Stimulated activated CD8-positive, alpha-beta memory T cell treated with anti-CD3 and anti-CD28 coated beads, Interleukin-4, amount 100 ng/mL, for 24 hours (primary cell): ENCODE results near the gene USP17L22.
"Not testable (repeated sequence)": the region's sequence is repeated elsewhere in the genome, so short reads cannot be mapped to it uniquely, and the experiment has no call there.

ENCODE experiments used
- DNase-seq: peaks from one replicate; pipeline ENCODE4 v3.0.0-alpha.2; 2020; ENCODE audit warnings: low read depth

USP17L22 gene, protein sequence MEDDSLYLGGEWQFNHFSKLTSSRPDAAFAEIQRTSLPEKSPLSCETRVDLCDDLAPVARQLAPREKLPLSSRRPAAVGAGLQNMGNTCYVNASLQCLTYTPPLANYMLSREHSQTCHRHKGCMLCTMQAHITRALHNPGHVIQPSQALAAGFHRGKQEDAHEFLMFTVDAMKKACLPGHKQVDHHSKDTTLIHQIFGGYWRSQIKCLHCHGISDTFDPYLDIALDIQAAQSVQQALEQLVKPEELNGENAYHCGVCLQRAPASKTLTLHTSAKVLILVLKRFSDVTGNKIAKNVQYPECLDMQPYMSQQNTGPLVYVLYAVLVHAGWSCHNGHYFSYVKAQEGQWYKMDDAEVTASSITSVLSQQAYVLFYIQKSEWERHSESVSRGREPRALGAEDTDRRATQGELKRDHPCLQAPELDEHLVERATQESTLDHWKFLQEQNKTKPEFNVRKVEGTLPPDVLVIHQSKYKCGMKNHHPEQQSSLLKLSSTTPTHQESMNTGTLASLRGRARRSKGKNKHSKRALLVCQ

DNA sequence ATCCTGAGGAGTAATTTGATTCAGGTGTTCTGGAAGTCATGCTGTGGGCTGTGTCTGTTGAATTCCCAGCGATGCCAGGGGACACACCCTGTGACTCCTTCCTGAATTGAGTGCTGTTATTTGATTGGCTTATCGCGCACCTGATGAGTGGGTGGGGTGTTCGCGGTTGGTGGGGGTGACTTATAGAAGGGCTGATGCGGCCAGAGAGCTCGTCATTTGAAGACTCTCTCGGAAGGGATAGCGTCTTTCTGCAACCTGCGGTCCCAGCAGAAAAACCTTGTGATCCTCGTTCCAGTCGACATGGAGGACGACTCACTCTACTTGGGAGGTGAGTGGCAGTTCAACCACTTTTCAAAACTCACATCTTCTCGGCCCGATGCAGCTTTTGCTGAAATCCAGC is at the start of gene USP17L22:
Gene USP17L22 (plus strand): TSS at position 301 of the 400 bp plus-strand sequence. CDS start 0 bp downstream, at position 301.
- DNase-seq = not testable (repeated sequence)

GRCh38 chr4:9219852-9220251 is 47.6 kb upstream of the USP17L22 start, which contains the start of gene USP17L12:
Gene USP17L12, plus strand, starts transcription at chr4:9220152. Its CDS starts 0 bp downstream, at chr4:9220152.
- not testable (repeated sequence) for DNase-seq

DNA sequence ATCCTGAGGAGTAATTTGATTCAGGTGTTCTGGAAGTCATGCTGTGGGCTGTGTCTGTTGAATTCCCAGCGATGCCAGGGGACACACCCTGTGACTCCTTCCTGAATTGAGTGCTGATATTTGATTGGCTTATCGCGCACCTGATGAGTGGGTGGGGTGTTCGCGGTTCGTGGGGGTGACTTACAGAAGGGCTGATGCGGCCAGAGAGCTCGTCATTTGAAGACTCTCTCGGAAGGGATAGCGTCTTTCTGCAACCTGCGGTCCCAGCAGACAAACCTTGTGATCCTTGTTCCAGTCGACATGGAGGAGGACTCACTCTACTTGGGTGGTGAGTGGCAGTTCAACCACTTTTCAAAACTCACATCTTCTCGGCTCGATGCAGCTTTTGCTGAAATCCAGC is 42.8 kb upstream of the USP17L22 start, which contains the start of gene USP17L13:
Gene USP17L13 (plus strand): TSS at position 301 of the 400 bp plus-strand sequence. CDS start 0 bp downstream, at position 301.
- not testable (repeated sequence) for DNase-seq

GRCh38 chr4:9230249-9230648 is 37.2 kb upstream of the USP17L22 start:
- not testable (repeated sequence) for DNase-seq

DNA sequence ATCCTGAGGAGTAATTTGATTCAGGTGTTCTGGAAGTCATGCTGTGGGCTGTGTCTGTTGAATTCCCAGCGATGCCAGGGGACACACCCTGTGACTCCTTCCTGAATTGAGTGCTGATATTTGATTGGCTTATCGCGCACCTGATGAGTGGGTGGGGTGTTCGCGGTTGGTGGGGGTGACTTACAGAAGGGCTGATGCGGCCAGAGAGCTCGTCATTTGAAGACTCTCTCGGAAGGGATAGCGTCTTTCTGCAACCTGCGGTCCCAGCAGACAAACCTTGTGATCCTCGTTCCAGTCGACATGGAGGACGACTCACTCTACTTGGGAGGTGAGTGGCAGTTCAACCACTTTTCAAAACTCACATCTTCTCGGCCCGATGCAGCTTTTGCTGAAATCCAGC is 33.3 kb upstream of the USP17L22 start, which contains the start of gene USP17L15:
Gene USP17L15 (plus strand): TSS at position 301 of the 400 bp plus-strand sequence. CDS start 0 bp downstream, at position 301.
- not testable (repeated sequence) for DNase-seq

DNA sequence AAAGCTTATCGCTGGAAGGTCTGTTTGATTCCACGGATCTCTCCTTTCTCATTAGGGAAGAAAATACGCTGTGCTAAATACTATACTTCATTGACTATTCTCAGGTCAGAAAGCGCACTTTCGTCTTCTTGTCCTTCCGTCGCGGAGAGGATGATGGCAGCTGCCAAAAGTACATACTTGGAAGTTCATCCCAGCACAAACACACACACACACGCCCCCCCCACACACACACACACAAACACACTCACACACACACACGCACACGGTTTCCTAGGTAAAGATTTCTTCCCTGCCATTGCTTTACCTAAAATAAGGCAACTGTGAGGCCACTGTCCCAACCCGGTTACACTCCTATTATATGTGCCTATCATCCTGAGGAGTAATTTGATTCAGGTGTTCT is 29.0 kb upstream of the USP17L22 start:
- DNase-seq = not testable (repeated sequence)

- not testable (repeated sequence) for DNase-seq
Measured at GRCh38 chr4:9243579-9243978, 23.8 kb upstream of the USP17L22 start, which contains the start of gene USP17L17. Gene USP17L17, plus strand, starts transcription at chr4:9243879. Its CDS starts 0 bp downstream, at chr4:9243879.

- DNase-seq = not testable (repeated sequence)
Measured at GRCh38 chr4:9247953-9248680, 19.3 kb upstream of the USP17L22 start, which contains the start of gene USP17L18. Gene USP17L18, plus strand, starts transcription at chr4:9248630. Its CDS starts 0 bp downstream, at chr4:9248630.

GRCh38 chr4:9253078-9253477 is 14.3 kb upstream of the USP17L22 start, which contains the start of gene USP17L19:
Gene USP17L19, plus strand, starts transcription at chr4:9253378. Its CDS starts 0 bp downstream, at chr4:9253378.
- DNase-seq = not testable (repeated sequence)

GRCh38 chr4:9257824-9258223 is 9.6 kb upstream of the USP17L22 start, which contains the start of gene USP17L20:
Gene USP17L20, plus strand, starts transcription at chr4:9258124. Its CDS starts 0 bp downstream, at chr4:9258124.
- not testable (repeated sequence) for DNase-seq

DNA sequence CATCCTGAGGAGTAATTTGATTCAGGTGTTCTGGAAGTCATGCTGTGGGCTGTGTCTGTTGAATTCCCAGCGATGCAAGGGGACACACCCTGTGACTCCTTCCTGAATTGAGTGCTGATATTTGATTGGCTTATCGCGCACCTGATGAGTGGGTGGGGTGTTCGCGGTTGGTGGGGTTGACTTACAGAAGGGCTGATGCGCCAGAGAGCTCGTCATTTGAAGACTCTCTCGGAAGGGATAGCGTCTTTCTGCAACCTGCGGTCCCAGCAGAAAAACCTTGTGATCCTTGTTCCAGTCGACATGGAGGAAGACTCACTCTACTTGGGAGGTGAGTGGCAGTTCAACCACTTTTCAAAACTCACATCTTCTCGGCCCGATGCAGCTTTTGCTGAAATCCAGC is 4.8 kb upstream of the USP17L22 start, which contains the start of gene USP17L21:
Gene USP17L21 (plus strand): TSS at position 301 of the 400 bp plus-strand sequence. CDS start 0 bp downstream, at position 301.
- DNase-seq = not testable (repeated sequence)

DNA sequence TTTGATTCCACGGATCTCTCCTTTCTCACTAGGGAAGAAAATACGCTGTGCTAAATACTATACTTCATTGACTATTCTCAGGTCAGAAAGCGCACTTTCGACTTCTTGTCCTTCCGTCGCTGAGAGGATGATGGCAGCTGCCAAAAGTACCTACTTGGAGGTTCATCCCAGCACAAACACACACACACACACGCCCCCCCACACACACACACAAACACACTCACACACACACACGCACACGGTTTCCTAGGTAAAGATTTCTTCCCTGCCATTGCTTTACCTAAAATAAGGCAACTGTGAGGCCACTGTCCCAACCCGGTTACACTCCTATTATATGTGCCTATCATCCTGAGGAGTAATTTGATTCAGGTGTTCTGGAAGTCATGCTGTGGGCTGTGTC is 4.3 kb downstream of the USP17L22 start:
- not testable (repeated sequence) for DNase-seq
